GM19324 (cell line): ENCODE results near the gene MAP2K2.

Experiments used
- ATAC-seq: cut with Tn5 transposase; IDR thresholded peaks from one replicate; pipeline ENCODE4 v1.9.1; 2021; ENCODE audit warnings: mild to moderate bottlenecking, moderate library complexity; ENCODE audit not compliant: unreplicated experiment, low FRiP score

Gene MAP2K2

GRCh38 chr19:4046946-4047683 lies 76.8 kb downstream of the MAP2K2 start:
- ATAC-seq, result no peak

DNA sequence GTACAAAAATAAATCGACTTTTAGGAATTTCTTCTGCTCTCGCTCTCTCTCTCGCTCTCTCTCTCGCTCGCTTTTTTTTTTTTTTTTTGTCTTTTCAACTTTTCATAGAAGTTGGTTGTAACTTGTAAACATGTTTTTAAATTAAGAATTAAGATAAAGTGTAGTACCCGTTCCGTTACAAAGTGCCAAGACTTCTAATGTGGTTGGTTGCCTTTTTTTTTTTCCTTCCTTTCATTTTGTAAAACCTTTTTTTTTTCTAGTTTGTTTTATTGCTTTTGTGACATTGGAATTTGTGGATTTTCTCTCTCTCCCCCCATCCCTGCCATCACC lies 77.6 kb downstream of the MAP2K2 start:
- ATAC-seq, result no peak

DNA sequence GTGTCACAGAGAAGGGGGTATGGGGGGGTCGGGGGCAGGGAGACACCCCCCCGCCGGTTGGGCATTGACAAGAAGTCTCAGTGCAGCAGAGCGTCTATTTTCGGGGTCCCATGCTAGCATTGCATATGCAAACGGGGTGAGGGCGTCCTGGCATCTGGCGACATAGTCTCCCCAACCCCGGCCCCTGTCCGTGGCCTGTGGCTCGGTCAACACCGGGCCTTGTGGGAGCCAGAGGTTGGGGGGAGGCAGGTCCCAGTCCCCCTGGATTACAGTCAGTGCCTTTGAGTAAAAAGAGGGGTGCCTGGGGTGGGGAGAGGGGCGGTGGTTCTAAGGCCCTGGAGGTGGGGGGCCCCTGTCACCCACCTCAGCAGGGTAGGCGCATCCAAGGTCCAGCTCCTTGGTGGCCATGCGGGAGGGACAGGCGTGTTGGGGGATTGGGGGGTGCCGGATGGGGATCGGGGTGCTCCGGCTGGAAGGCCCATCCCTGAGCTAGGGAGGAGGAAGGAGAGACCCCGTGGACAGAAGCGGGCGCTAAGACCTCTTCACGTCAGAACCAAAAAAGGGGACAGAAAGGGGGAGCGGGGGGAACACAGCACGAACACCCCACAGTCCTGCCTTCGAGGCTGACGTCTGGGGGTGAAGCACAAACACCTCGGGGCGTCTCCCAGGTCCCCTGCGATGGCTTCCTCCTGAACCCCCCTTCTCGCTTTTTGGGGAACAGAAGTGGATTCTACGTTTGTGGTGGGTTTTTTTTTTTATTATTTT lies 78.1 kb downstream of the MAP2K2 start:
- ATAC-seq, result no peak

GRCh38 chr19:4044990-4045465 lies 78.9 kb downstream of the MAP2K2 start:
- no peak for ATAC-seq

DNA sequence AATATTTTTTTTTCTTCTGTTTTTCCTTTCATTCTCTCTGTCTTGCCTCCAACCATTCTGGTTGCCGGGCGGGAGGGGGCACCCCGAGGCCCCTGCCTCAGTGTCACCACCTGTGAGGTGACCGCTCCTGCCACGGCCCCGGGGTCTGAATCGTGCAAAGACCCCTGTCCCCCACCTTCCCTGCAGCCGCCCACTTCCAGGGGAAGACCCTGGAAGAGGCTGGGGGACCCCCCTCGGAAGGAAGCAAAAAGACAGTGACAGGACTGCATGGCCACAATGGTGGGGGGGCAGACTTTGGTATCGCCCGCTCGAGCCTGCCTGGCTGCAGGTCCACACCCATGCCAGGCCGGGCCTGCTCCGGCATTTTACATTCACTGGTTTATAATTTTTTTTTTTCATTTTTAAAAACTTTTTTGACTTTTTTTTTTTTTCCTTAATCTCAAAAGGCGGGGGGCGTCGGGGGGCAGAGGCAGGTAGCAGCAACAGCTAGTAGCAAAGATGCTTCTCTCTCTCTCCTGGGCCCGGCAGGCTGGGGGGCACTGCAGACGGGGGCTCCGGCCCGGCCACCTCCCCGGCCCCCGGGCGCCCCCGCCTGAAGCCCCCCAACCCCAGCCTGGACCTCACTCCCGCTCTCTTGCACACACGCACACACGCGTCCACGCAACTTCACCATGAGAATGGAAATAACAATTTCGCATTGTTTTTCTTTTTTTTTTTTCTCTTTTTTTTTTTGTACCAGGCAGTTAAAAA lies 79.8 kb downstream of the MAP2K2 start:
- ATAC-seq, result no peak

GRCh38 chr19:4043401-4043800 lies 80.5 kb downstream of the MAP2K2 start:
- no peak for ATAC-seq

GRCh38 chr19:4042731-4043082 lies 81.2 kb downstream of the MAP2K2 start:
- no peak for ATAC-seq

GRCh38 chr19:4042064-4042730 lies 81.7 kb downstream of the MAP2K2 start:
- ATAC-seq, result no peak
